Motor neuron (in vitro differentiated cells): ENCODE results near the gene VEGFD. TPM values are rescaled to one million over a fixed set of nuclear protein-coding genes. Genes with fewer than 3 reads are reported as not detected.

Experiments used
- ATAC-seq, 8 experiments: fragments of 200-7000 bp; cut with Tn5 transposase; replicated peaks in 6 of 8; 2 replicates each; pipeline ENCODE4 v1.8.0; 2021; ENCODE audit warnings: mild to moderate bottlenecking in 8 of 8, moderate library complexity in 8 of 8
- H3K27ac ChIP-seq, 2 donors: fragments of 250-450 bp; sonication (Bioruptor Pico); 2 replicates each; pipeline ENCODE4 v1.9.0; 2021; ENCODE audit warnings: antibody characterized with exemption in 2 of 2, mild to moderate bottlenecking in 2 of 2, moderate library complexity in 1 of 2
- H3K4me1 ChIP-seq, 2 donors: fragments of 250-450 bp; sonication (Bioruptor Pico); replicated peaks in 1 of 2; 2 replicates each; pipeline ENCODE4 v1.6.1; 2021; ENCODE audit warnings: antibody characterized with exemption in 2 of 2, mild to moderate bottlenecking in 2 of 2, moderate library complexity in 1 of 2
- H3K4me3 ChIP-seq, 5 donors: fragments of 250-450 bp; sonication (Bioruptor Pico); 2 replicates each; pipeline ENCODE4 v1.9.0; 2021; ENCODE audit warnings: antibody characterized with exemption in 5 of 5, mild to moderate bottlenecking in 5 of 5, moderate library complexity in 4 of 5
- WGBS, 10 experiments: fragments of 450-650 bp; shearing (Covaris generic); methylation state at CpG; one replicate each; pipeline ENCODE4 v1.0.0; 2022; 5-methylcytosine and 5-hydroxymethylcytosine counted together
- in situ Hi-C, 9 experiments: fragments of 400-800 bp; cut with MboI; loops; one replicate each; pipeline ENCODE4 v1.15.0; 2021; ENCODE audit warnings: low sequenced_read_pairs in 9 of 9, low pct_unique_long_range_greater_than_20kb in 2 of 9; ENCODE audit not compliant: unreplicated experiment in 9 of 9
- total RNA-seq, 8 experiments: library from RNA; unstranded; fragments of 300-600 nt; gene quantifications; 2 replicates each; pipeline versions ENCODE4 v1.2.3 to v1.2.4, GENCODE V29; 2022

Gene VEGFD
- total RNA-seq, 8 experiments from 2014 or later, result 0.05 to 0.41 (median 0.19) TPM; not detected in 1

DNA sequence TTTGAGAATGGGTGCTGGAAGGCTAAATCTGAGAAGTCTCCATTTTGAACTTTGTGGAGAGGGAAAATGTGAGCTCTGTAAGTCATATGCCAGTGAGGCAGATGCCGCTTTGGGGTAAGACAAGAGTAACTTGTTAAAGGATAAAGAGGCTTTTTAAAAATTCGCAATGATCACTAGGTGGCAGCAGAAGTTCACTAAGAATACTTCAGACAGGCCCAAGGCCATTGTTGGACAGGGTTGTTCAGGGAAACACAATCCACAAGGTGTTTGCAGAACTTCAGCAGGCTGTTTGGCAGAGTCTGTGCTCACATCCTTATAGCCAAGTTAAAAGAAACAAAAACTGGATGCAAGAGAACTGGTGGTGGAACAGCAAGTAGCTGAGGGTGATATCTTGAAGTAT lies 35.2 kb downstream of the VEGFD start:
- H3K27ac ChIP-seq, result no peak overlapping the region
- H3K4me1 ChIP-seq, result no peaks in the 10 kb centered on the region
- H3K4me3 ChIP-seq, result no peak overlapping the region
- in situ Hi-C loops, result loop anchor here in 3 of 9 experiments (10.0 kb wide), 1 partner anchor 116 kb away; no protein-coding TSS in a partner anchor
- 0 to 56% (median 0%) methylated on average over 1 to 2 of the region's 2 CpGs; no CpG with 5 or more reads in 7 of the 10 experiments for WGBS, 10 experiments
- peak; percentile 39 to 81 (median 63) for ATAC-seq

DNA sequence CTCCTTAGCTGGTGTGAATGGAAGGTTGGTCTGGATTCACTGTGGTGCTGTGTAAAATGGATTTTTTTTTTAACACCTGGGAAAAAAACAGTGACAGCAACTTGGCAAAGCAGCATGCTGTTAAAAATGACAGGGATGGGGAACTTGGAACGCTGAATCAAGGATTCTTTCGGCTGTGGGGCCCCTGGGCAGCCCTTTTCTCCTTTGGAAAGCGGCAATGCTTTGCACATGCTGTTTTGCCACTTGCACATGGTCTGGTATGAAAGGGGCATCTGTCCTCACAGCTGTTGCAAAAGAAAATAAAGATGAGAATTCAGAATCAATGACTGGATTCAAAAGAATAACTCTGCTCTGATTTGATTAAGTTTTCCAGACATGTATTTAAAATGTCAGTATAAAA lies 38.2 kb downstream of the VEGFD start:
- in situ Hi-C loops, result loop anchor here in 3 of 9 experiments (10.0 kb wide), 1 partner anchor 119 kb away; no protein-coding TSS in a partner anchor
- no peaks in the 10 kb centered on the region for H3K4me1 ChIP-seq
- no peak for ATAC-seq

DNA sequence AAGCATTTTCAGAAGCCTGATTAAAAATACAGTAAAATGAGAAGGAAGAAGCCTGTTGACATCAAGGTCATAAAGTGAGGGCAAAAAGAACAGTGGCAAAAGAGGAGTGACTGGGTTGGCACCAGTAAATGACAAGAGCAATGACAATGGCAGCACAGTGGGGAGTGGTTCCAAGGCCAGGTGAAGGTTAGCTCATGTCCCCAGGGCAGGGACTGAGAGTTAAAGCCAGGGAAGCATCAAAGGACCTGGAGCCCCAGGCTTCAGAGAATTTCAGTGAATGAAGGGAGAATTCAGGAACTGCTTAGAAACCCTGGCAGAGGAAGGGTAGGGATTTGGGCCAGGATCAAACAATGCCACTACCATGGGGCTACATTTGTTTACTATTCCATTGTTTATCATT lies 40.1 kb downstream of the VEGFD start:
- ATAC-seq, result no peak
- no peak overlapping the region for H3K27ac ChIP-seq
- no peak overlapping the region for H3K4me3 ChIP-seq
- no peaks in the 10 kb centered on the region for H3K4me1 ChIP-seq
- in situ Hi-C loops, result loop anchor here in 3 of 9 experiments (10.0 kb wide), 1 partner anchor 121 kb away; no protein-coding TSS in a partner anchor

More for the DNA sequence above, 38.2 kb downstream of the VEGFD start:
- Histone ChIP-seq H3K4me3 (no peak overlapping the region), H3K27ac (no peak overlapping the region)
- 0 to 84% (median 54%) methylated on average over 1 to 3 of the region's 3 CpGs; no CpG with 5 or more reads in 6 of the 10 experiments for WGBS, 10 experiments

DNA sequence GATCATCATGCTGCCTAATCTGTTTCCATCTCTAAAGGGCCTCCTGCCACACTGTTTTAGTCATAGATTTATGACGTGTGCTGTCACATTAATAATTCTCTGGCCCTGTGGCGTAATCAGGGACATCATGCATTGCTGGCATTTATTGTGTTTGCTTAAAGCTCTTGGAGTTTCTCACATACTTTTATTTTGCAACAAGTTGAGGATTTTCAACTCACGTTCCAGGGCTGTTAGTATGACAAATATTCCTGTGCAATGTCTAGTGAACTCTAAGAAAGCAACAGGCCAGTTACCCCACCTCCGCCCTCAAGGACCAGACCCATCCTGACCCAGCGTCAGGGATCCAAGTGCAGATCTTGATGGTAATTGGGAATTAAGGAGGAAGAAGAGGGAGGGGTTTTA lies 41.1 kb downstream of the VEGFD start:
- ATAC-seq, result peak in 1 of 8 experiments; percentile 33

DNA sequence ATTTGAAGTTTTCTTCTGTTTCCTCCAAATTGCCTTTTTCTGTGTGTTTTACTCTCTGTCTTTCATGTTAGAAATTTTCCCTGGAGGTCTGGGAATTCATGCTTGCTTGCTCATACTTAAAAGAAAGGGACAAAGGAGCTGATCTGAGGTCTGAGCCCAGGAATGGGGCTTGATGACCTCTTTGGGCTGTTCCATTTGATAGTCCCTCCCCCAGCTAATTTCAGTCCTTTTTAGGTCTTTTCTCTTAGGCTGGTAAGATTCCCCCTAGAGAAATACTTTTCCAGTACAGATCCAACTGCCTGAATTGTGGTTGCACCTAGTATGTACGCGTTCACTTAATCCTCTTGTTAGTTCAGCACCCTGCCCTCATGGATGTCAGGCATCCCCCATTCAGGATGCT lies 43.3 kb downstream of the VEGFD start:
- ATAC-seq, result no peak
- H3K4me3 ChIP-seq, result no peak overlapping the region
- in situ Hi-C loops, result loop anchor here in 3 of 9 experiments (10.0 kb wide), 1 partner anchor 124 kb away; no protein-coding TSS in a partner anchor
- H3K4me1 ChIP-seq, result peaks cover 0 to 4% of the 10 kb centered on the region in 2 donors
- no peak overlapping the region for H3K27ac ChIP-seq
- WGBS, 10 experiments, result 29 to 73% methylated on average over 2 of the region's 2 CpGs; no CpG with 5 or more reads in 8 of the 10 experiments

More for the DNA sequence above, 41.1 kb downstream of the VEGFD start:
- H3K27ac ChIP-seq, result no peak overlapping the region
- 0 to 100% (median 83%) methylated on average over 1 to 3 of the region's 5 CpGs; no CpG with 5 or more reads in 3 of the 10 experiments for WGBS, 10 experiments
- H3K4me3 ChIP-seq, result no peak overlapping the region
- in situ Hi-C loops, result loop anchor here in 3 of 9 experiments (10.0 kb wide), 1 partner anchor 122 kb away; no protein-coding TSS in a partner anchor
- no peaks in the 10 kb centered on the region for H3K4me1 ChIP-seq

DNA sequence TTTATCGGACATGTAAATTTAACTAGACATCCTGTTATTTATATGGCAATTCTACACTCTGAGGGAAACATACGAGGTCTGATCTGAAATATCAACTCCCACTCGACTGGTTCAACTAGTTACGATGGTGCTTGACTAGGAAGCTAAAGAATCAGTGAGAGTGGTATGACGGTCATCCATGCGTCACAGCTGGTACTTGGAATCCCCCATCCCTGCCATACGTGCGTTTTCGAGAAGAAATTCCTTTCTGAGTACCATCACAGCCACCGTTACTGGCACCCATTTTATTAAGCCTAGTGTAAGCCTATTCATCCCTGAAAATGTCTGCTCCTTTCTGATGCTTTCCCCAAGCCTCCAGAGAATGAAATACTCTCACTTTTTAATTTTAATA lies 48.2 kb downstream of the VEGFD start:
- in situ Hi-C loops, result no loop called here
- Histone ChIP-seq H3K4me1 (peaks cover 0 to 4% of the 10 kb centered on the region in 2 donors), H3K4me3 (peak overlapping the region; percentile 35 to 95 (median 43)), H3K27ac (peak overlapping the region in 1 of 2 donors; percentile 5)
- WGBS, 10 experiments, result 0 to 32% (median 10%) methylated on average over 1 to 9 of the region's 10 CpGs; no CpG with 5 or more reads in 6 of the 10 experiments
- ATAC-seq, result peak; percentile 1 to 29 (median 15)

DNA sequence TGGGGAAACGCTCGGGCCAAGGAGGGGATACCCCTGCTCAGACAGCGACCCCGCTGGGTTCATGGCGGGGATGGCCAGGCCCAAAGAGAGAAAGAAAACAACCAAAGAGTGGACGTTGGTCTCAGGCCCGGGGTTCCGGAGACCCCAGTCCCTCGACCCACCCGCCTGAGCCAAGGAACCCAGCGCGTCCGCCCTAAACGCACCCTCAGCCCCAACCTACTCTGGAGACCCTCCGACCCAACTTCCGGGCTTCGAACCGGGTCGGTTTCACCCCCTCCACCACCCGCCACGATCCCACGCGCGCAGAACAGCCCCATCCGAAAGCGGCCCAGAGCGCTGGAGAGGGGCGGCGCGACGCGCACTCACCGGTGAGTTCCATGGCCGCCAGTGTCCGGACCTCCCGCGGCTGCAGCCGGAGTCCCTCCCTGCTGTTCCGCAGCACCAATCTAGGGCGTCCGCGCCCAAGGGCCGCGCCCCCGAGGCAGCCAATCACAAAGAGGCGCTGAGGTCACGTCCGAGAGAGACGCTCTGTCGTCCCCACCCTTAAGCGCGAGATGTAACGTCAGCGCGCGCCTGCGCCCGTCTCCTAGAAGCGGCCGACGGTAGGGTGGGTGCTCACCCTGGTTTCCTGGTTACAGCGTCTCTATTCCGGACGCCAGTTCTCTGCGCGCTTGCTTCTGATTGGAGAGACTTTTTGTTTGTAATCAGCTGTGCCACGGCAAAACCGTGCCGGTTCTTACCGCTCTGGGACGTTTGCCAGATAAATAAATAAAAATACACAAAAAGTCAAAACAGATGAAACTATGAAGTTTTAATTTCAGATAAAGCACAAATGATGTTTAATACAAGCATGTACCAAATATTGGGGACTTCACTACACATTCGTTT lies 48.8 kb downstream of the VEGFD start, which contains the start of gene PIGA:
Gene PIGA, minus strand, starts transcription at position 389 of the 888 bp plus-strand sequence. CDS start 3,593 bp downstream, outside the sequence.
- Histone ChIP-seq H3K27ac (peak within 1 kb of the TSS; percentile 12 to 62), H3K4me3 (peak within 1 kb of the TSS; percentile 62 to 95 (median 70)), H3K4me1 (peaks cover 0 to 4% of the 10 kb centered on the region in 2 donors)
- in situ Hi-C loops, result no loop called here
- peak; percentile 94 to 98 (median 97) for ATAC-seq
- 0 to 43% (median 10%) methylated on average over 1 to 42 of the region's 72 CpGs; no CpG with 5 or more reads in 6 of the 10 experiments for WGBS, 10 experiments

DNA sequence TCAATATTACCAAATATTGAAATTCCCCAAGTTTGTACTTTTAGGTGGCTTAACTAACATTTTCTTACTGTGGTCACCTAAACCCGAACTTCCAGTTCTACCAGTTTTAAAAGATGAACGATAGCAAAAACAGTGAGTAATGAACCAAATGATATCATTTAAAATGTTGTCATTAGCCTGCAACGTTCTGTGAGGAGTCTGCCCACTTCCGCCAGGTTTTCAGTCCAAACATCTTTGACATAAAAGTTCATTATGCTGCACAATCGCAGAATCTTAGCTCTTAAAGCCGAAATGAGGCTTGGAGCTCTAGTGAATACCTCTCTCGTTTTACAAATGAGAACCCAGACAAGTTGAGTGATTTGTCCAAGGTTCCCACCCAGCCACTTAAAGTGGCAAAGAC lies 49.7 kb downstream of the VEGFD start:
- in situ Hi-C loops, result no loop called here
- 0 to 60% (median 31%) methylated on average over 1 to 6 of the region's 7 CpGs; no CpG with 5 or more reads in 4 of the 10 experiments for WGBS, 10 experiments
- Histone ChIP-seq H3K4me3 (peak overlapping the region; percentile 62 to 95 (median 70)), H3K27ac (no peak overlapping the region), H3K4me1 (peaks cover 0 to 4% of the 10 kb centered on the region in 2 donors)
- ATAC-seq, result no peak

DNA sequence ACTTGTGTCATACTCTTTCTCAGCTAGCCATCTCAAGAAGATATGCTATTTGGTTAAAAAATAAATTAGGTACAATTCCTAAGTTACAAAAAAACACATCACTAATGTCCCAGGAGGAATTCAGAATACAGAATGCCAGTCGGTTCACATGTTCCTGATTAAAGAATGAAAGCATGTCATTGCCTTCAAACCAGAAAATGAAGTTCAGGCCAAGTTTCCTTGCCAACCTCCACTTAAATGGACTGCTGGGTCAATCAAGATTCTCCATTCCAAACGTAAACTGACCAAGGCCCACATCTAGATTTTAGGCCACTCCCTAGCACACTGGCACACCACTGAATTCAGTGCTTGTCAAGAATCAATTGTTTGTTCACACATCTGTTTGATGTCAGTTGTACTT lies 55.4 kb downstream of the VEGFD start:
- no peak for ATAC-seq
- in situ Hi-C loops, result no loop called here
- no peak overlapping the region for H3K27ac ChIP-seq
- no peaks in the 10 kb centered on the region for H3K4me1 ChIP-seq
- no peak overlapping the region for H3K4me3 ChIP-seq
- WGBS, 10 experiments, result 50 to 68% methylated on average over 2 of the region's 2 CpGs; no CpG with 5 or more reads in 8 of the 10 experiments

DNA sequence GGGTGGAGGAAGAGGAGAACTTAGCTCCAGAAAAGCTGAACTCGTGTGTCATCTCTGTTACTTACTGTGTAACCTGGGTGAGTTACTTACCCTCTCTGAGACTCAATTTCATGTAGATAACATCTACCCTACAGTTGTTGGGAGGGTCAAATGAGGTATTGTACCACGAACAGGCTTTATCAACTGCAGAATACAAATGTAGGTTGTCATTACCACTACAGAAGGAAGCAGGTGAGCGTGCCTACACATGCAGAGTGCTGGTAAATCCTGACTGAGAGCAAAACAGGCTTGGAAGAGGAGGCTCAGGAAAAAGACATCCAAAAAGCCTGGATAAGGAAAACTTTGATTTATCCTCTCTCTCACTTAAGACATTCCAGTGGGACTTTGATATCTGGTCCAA lies 56.1 kb downstream of the VEGFD start:
- in situ Hi-C loops, result no loop called here
- WGBS, 10 experiments, result 55 to 80% (median 71%) methylated on average over 1 to 2 of the region's 3 CpGs; no CpG with 5 or more reads in 7 of the 10 experiments
- Histone ChIP-seq H3K4me1 (no peaks in the 10 kb centered on the region), H3K27ac (no peak overlapping the region), H3K4me3 (no peak overlapping the region)
- ATAC-seq, result no peak

DNA sequence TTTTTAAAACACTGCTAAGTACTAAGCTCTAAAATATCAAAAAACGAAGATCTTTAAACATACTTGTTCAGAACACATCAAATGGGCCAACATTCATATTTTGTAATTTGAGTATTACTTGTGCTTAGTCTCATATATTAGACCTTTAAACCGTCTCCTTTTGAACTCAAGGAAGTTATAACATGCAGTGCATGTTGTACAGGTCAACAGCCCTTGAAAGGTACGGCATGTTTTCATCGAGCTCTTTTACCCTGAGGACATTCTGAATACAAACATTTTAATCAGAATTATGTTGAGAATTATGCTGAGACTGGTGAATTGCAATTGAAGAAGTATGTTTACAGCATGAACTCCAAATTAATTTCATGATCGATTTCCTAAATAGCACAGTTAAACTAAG lies 61.7 kb downstream of the VEGFD start:
- no peak overlapping the region for H3K27ac ChIP-seq
- WGBS, 10 experiments, result 60 to 100% (median 87%) methylated on average over 1 to 5 of the region's 5 CpGs; no CpG with 5 or more reads in 2 of the 10 experiments
- in situ Hi-C loops, result no loop called here
- ATAC-seq, result no peak
- H3K4me3 ChIP-seq, result no peak overlapping the region
- no peaks in the 10 kb centered on the region for H3K4me1 ChIP-seq

DNA sequence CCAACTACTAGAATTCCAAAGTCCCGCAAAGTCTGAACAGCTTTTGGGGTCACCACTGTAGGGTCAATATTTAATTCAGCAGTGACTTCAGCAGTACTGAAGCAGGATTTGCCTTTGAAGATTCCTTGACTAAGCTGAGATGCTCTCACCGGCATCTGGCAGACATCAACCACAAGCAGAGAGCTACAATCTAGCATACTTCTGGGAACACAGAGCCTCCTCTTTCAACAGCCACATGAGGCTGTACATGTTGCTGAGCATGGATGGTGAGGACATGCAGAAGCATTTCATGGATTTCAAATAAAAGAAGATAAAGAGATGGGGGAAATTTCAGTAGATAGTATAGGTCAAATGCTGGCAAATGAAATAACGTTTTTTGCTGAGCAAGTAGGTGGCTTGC lies 62.1 kb downstream of the VEGFD start:
- Histone ChIP-seq H3K4me1 (no peaks in the 10 kb centered on the region), H3K27ac (no peak overlapping the region), H3K4me3 (no peak overlapping the region)
- in situ Hi-C loops, result no loop called here
- 50 to 100% (median 80%) methylated on average over 1 to 2 of the region's 3 CpGs; no CpG with 5 or more reads in 6 of the 10 experiments for WGBS, 10 experiments
- no peak for ATAC-seq

DNA sequence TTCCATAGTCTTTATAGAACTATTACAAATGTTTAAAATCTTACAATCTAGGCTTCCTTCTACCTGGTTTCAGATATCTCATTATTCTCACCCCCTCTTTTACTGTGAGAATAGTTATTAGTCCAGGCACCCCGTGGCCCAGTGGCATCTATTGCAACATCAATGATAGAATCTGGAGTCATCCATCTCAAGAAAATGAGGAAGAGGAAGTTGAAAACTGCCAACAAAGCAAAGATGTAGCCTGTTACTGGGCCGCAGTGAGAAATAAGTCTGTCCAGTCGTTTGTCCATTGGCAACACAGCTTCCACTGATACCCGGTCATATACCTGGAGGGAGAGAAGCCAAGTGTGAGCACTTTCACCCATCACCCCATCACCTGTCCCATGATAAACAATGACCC lies 62.8 kb downstream of the VEGFD start:
- 44 to 100% (median 58%) methylated on average over 1 to 4 of the region's 4 CpGs; no CpG with 5 or more reads in 6 of the 10 experiments for WGBS, 10 experiments
- in situ Hi-C loops, result no loop called here
- H3K27ac ChIP-seq, result no peak overlapping the region
- H3K4me1 ChIP-seq, result no peaks in the 10 kb centered on the region
- H3K4me3 ChIP-seq, result no peak overlapping the region
- ATAC-seq, result no peak
